ENCODE data around the gene MAST2.
"Not testable (repeated sequence)": the region's sequence is repeated elsewhere in the genome, so short reads cannot be mapped to it uniquely, and the experiment has no call there.

Gene MAST2

GRCh38 chr1:45894331-45894730 lies 90.9 kb downstream of the MAST2 start:
- DNase-seq (ENCODE audit: low read depth), result no peak

GRCh38 chr1:45894921-45895320 lies 91.5 kb downstream of the MAST2 start:
- no peak for DNase-seq (ENCODE audit: low read depth)

- DNase-seq (ENCODE audit: low read depth), result no peak
Observed at GRCh38 chr1:45895406-45895805, 92.0 kb downstream of the MAST2 start.

GRCh38 chr1:45906883-45907282 lies 103.5 kb downstream of the MAST2 start:
- no peak for DNase-seq (ENCODE audit: low read depth)

GRCh38 chr1:45908611-45909140 lies 105.3 kb downstream of the MAST2 start:
- no peak for DNase-seq (ENCODE audit: low read depth)

GRCh38 chr1:45911634-45912033 lies 108.2 kb downstream of the MAST2 start:
- DNase-seq (ENCODE audit: low read depth), result no peak

GRCh38 chr1:45913183-45913683 lies 109.8 kb downstream of the MAST2 start:
- DNase-seq (ENCODE audit: low read depth), result peak; percentile 96

- no peak for DNase-seq (ENCODE audit: low read depth)
Observed at GRCh38 chr1:45913731-45914501, 110.5 kb downstream of the MAST2 start.

- no peak for DNase-seq (ENCODE audit: low read depth)
Observed at GRCh38 chr1:45914836-45915235, 111.4 kb downstream of the MAST2 start.

GRCh38 chr1:45922374-45922773 lies 119.0 kb downstream of the MAST2 start:
- DNase-seq (ENCODE audit: low read depth), result no peak

GRCh38 chr1:45922813-45923212 lies 119.4 kb downstream of the MAST2 start:
- no peak for DNase-seq (ENCODE audit: low read depth)

- no peak for DNase-seq (ENCODE audit: low read depth)
Observed at GRCh38 chr1:45923343-45923742, 119.9 kb downstream of the MAST2 start.

- no peak for DNase-seq (ENCODE audit: low read depth)
Observed at GRCh38 chr1:45924736-45925135, 121.3 kb downstream of the MAST2 start.

- no peak for DNase-seq (ENCODE audit: low read depth)
Observed at GRCh38 chr1:45925728-45926287, 122.4 kb downstream of the MAST2 start.

GRCh38 chr1:45926330-45926729 lies 122.9 kb downstream of the MAST2 start:
- DNase-seq (ENCODE audit: low read depth), result no peak

- DNase-seq (ENCODE audit: low read depth), result not testable (repeated sequence)
Observed at GRCh38 chr1:45927231-45927915, 124.0 kb downstream of the MAST2 start.

- no peak for DNase-seq (ENCODE audit: low read depth)
Observed at GRCh38 chr1:45928486-45929205, 125.2 kb downstream of the MAST2 start.

- peak; percentile 58 for DNase-seq (ENCODE audit: low read depth)
Observed at GRCh38 chr1:45929257-45929687, 125.9 kb downstream of the MAST2 start.

- no peak for DNase-seq (ENCODE audit: low read depth)
Observed at GRCh38 chr1:45930258-45931150, 127.1 kb downstream of the MAST2 start.

GRCh38 chr1:45932205-45932604 lies 128.8 kb downstream of the MAST2 start:
- not testable (repeated sequence) for DNase-seq (ENCODE audit: low read depth)

- DNase-seq (ENCODE audit: low read depth), result no peak
Observed at GRCh38 chr1:45934947-45935346, 131.5 kb downstream of the MAST2 start.
